Testis (tissue), 2 donors: Measurements from ENCODE around the gene NOSIP.

Experiments
- POLR2A ChIP-seq: fragments of 450-650 bp; IDR thresholded peaks from one replicate; pipeline ENCODE4 v1.6.1; 2017; ENCODE audit warnings: antibody characterized with exemption, mild to moderate bottlenecking, moderate library complexity
- TF ChIP-seq, protein P1 (sequence below), 3 experiments: fragments of 450-650 bp in 2 of 3; fragments of 200-600 bp in 1 of 3; sonication (generic) in 1 of 3; IDR thresholded peaks; one replicate each; pipeline ENCODE4 v1.5.1; 2016 to 2019; ENCODE audit warnings: antibody characterized with exemption in 3 of 3, mild to moderate bottlenecking in 2 of 3, moderate library complexity in 1 of 3

GRCh38 chr19:49626226-49626625 lies 45.9 kb upstream of the NOSIP start:
- TF ChIP-seq, protein P1, sequence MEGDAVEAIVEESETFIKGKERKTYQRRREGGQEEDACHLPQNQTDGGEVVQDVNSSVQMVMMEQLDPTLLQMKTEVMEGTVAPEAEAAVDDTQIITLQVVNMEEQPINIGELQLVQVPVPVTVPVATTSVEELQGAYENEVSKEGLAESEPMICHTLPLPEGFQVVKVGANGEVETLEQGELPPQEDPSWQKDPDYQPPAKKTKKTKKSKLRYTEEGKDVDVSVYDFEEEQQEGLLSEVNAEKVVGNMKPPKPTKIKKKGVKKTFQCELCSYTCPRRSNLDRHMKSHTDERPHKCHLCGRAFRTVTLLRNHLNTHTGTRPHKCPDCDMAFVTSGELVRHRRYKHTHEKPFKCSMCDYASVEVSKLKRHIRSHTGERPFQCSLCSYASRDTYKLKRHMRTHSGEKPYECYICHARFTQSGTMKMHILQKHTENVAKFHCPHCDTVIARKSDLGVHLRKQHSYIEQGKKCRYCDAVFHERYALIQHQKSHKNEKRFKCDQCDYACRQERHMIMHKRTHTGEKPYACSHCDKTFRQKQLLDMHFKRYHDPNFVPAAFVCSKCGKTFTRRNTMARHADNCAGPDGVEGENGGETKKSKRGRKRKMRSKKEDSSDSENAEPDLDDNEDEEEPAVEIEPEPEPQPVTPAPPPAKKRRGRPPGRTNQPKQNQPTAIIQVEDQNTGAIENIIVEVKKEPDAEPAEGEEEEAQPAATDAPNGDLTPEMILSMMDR (IDR thresholded peaks at IDR 0.05) = no peak
- no peak for TF ChIP-seq POLR2A
